CD4-positive, alpha-beta T cell treated with Interleukin-4 for 1 hour (primary cell): ENCODE measurements around the gene PAMR1.
A peak's percentile ranks its signal among the peaks of the same experiment; 100 is the strongest.

Experiments used
- DNase-seq, 2 donors: peaks; one replicate each; pipeline ENCODE4 v3.0.0-alpha.2; 2020 to 2022

The PAMR1 gene

GRCh38 chr11:35491231-35491871, 34.1 kb downstream of the PAMR1 start:
- DNase-seq, result no peak

GRCh38 chr11:35488117-35488516, 37.3 kb downstream of the PAMR1 start:
- DNase-seq, result no peak

- no peak for DNase-seq
Observed at GRCh38 chr11:35487532-35488078, 37.8 kb downstream of the PAMR1 start.

- DNase-seq, result no peak
Observed at GRCh38 chr11:35486934-35487333, 38.5 kb downstream of the PAMR1 start.

- DNase-seq, result no peak
Observed at GRCh38 chr11:35486446-35486845, 39.0 kb downstream of the PAMR1 start.

GRCh38 chr11:35485656-35486322, 39.6 kb downstream of the PAMR1 start:
- DNase-seq, result peak; percentile 55 to 67

GRCh38 chr11:35484435-35484834, 41.0 kb downstream of the PAMR1 start:
- no peak for DNase-seq

- DNase-seq, result no peak
Observed at GRCh38 chr11:35483131-35483820, 42.1 kb downstream of the PAMR1 start.

GRCh38 chr11:35479731-35480130, 45.7 kb downstream of the PAMR1 start:
- DNase-seq, result no peak

- no peak for DNase-seq
Observed at GRCh38 chr11:35478471-35479091, 46.8 kb downstream of the PAMR1 start.

- no peak for DNase-seq
Observed at GRCh38 chr11:35477901-35478300, 47.5 kb downstream of the PAMR1 start.

- no peak for DNase-seq
Observed at GRCh38 chr11:35474688-35475087, 50.7 kb downstream of the PAMR1 start.

GRCh38 chr11:35473795-35474374, 51.5 kb downstream of the PAMR1 start:
- no peak for DNase-seq

GRCh38 chr11:35470616-35471015, 54.8 kb downstream of the PAMR1 start:
- no peak for DNase-seq

GRCh38 chr11:35466058-35466457, 59.4 kb downstream of the PAMR1 start:
- DNase-seq, result no peak

- no peak for DNase-seq
Observed at GRCh38 chr11:35464308-35464707, 61.1 kb downstream of the PAMR1 start.

GRCh38 chr11:35463331-35463751, 62.1 kb downstream of the PAMR1 start:
- DNase-seq, result no peak

GRCh38 chr11:35461917-35462538, 63.4 kb downstream of the PAMR1 start:
- DNase-seq, result no peak

GRCh38 chr11:35459489-35459888, 65.9 kb downstream of the PAMR1 start:
- no peak for DNase-seq

GRCh38 chr11:35458846-35459245, 66.6 kb downstream of the PAMR1 start:
- no peak for DNase-seq

GRCh38 chr11:35454362-35454761, 71.1 kb downstream of the PAMR1 start:
- no peak for DNase-seq

- DNase-seq, result no peak
Observed at GRCh38 chr11:35436581-35437250, 88.7 kb downstream of the PAMR1 start.
